ENCODE results near the gene BUD31.

Gene BUD31

GRCh38 chr7:99455874-99456273 is 47.1 kb downstream of the BUD31 start:
- no peak overlapping the region for H3K4me3 ChIP-seq (ENCODE audit: low read depth, low read length)
- in situ Hi-C loops (cut with HindIII; ENCODE audit: low sequenced_read_pairs), result no loop called here
- DNase-seq (ENCODE audit: low read depth, low spot score), result no peak
- TF ChIP-seq, protein P1, sequence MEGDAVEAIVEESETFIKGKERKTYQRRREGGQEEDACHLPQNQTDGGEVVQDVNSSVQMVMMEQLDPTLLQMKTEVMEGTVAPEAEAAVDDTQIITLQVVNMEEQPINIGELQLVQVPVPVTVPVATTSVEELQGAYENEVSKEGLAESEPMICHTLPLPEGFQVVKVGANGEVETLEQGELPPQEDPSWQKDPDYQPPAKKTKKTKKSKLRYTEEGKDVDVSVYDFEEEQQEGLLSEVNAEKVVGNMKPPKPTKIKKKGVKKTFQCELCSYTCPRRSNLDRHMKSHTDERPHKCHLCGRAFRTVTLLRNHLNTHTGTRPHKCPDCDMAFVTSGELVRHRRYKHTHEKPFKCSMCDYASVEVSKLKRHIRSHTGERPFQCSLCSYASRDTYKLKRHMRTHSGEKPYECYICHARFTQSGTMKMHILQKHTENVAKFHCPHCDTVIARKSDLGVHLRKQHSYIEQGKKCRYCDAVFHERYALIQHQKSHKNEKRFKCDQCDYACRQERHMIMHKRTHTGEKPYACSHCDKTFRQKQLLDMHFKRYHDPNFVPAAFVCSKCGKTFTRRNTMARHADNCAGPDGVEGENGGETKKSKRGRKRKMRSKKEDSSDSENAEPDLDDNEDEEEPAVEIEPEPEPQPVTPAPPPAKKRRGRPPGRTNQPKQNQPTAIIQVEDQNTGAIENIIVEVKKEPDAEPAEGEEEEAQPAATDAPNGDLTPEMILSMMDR (IDR thresholded peaks at IDR 0.05; ENCODE audit: low read depth, low read length), result no peak

GRCh38 chr7:99456288-99456687 is 47.5 kb downstream of the BUD31 start:
- in situ Hi-C loops (cut with HindIII; ENCODE audit: low sequenced_read_pairs), result no loop called here
- H3K4me3 ChIP-seq (ENCODE audit: low read depth, low read length), result no peak overlapping the region
- no peak for DNase-seq (ENCODE audit: low read depth, low spot score)
- TF ChIP-seq, protein P1 (IDR thresholded peaks at IDR 0.05; ENCODE audit: low read depth, low read length), result no peak

GRCh38 chr7:99457050-99457649 is 48.4 kb downstream of the BUD31 start:
- TF ChIP-seq, protein P1 (IDR thresholded peaks at IDR 0.05; ENCODE audit: low read depth, low read length), result no peak
- DNase-seq (ENCODE audit: low read depth, low spot score), result no peak
- no peak overlapping the region for H3K4me3 ChIP-seq (ENCODE audit: low read depth, low read length)
- in situ Hi-C loops (cut with HindIII; ENCODE audit: low sequenced_read_pairs), result no loop called here

GRCh38 chr7:99457650-99458493 is 49.1 kb downstream of the BUD31 start:
- TF ChIP-seq, protein P1 (IDR thresholded peaks at IDR 0.05; ENCODE audit: low read depth, low read length), result no peak
- H3K4me3 ChIP-seq (ENCODE audit: low read depth, low read length), result no peak overlapping the region
- in situ Hi-C loops (cut with HindIII; ENCODE audit: low sequenced_read_pairs), result no loop called here
- DNase-seq (ENCODE audit: low read depth, low spot score), result no peak

- TF ChIP-seq, protein P1 (IDR thresholded peaks at IDR 0.05; ENCODE audit: low read depth, low read length), result peak; percentile 40
- no peak overlapping the region for H3K4me3 ChIP-seq (ENCODE audit: low read depth, low read length)
- DNase-seq (ENCODE audit: low read depth, low spot score), result no peak
- in situ Hi-C loops (cut with HindIII; ENCODE audit: low sequenced_read_pairs), result no loop called here
Measured at GRCh38 chr7:99459087-99459486, 50.3 kb downstream of the BUD31 start.

GRCh38 chr7:99460651-99461050 is 51.9 kb downstream of the BUD31 start:
- in situ Hi-C loops (cut with HindIII; ENCODE audit: low sequenced_read_pairs), result no loop called here
- H3K4me3 ChIP-seq (ENCODE audit: low read depth, low read length), result no peak overlapping the region
- DNase-seq (ENCODE audit: low read depth, low spot score), result no peak
- TF ChIP-seq, protein P1 (IDR thresholded peaks at IDR 0.05; ENCODE audit: low read depth, low read length), result no peak

Data from astrocyte of the spinal cord (primary cell).